RWPE2 (cell line): ENCODE measurements around the gene RFTN1.

Source experiments
- ATAC-seq: fragments of 200-7000 bp; cut with Tn5 transposase; 3 replicates; pipeline ENCODE4 v1.9.1; 2021; ENCODE audit warnings: low read depth
- DNase-seq: peaks from one replicate; pipeline ENCODE4 v3.0.0-alpha.2; 2020; ENCODE audit warnings: low spot score
- H3K27ac ChIP-seq: fragments of 450-650 bp; 2 replicates; pipeline ENCODE4 v1.5.1; 2017; ENCODE audit warnings: mild to moderate bottlenecking; ENCODE audit not compliant: poor library complexity, severe bottlenecking
- H3K27me3 ChIP-seq: fragments of 250-450 bp; sonication (Bioruptor Pico); 2 replicates; pipeline ENCODE4 v1.5.1; 2021; ENCODE audit warnings: mild to moderate bottlenecking, moderate library complexity; ENCODE audit not compliant: insufficient read depth, poor library complexity, severe bottlenecking
- H3K36me3 ChIP-seq: fragments of 250-450 bp; sonication (Bioruptor Pico); 2 replicates; pipeline ENCODE4 v1.5.1; 2020; ENCODE audit warnings: low read depth, mild to moderate bottlenecking, moderate library complexity
- H3K4me1 ChIP-seq: fragments of 250-450 bp; sonication (Bioruptor Pico); 2 replicates; pipeline ENCODE4 v1.5.1; 2021; ENCODE audit warnings: mild to moderate bottlenecking, moderate library complexity; ENCODE audit not compliant: insufficient read depth, poor library complexity, severe bottlenecking
- H3K4me3 ChIP-seq: fragments of 250-450 bp; sonication (Bioruptor Pico); 2 replicates; pipeline ENCODE4 v1.5.1; 2021; ENCODE audit warnings: mild to moderate bottlenecking, moderate library complexity; ENCODE audit not compliant: severe bottlenecking
- H3K9me3 ChIP-seq: fragments of 250-450 bp; sonication (Bioruptor Pico); 2 replicates; pipeline ENCODE4 v1.5.1; 2021; ENCODE audit warnings: mild to moderate bottlenecking, moderate library complexity; ENCODE audit not compliant: severe bottlenecking
- CTCF ChIP-seq: fragments of 450-650 bp; IDR thresholded peaks from one replicate; pipeline ENCODE4 v1.5.1; 2017; ENCODE audit warnings: mild to moderate bottlenecking, moderate library complexity; ENCODE audit not compliant: poor library complexity, severe bottlenecking

Gene RFTN1

DNA sequence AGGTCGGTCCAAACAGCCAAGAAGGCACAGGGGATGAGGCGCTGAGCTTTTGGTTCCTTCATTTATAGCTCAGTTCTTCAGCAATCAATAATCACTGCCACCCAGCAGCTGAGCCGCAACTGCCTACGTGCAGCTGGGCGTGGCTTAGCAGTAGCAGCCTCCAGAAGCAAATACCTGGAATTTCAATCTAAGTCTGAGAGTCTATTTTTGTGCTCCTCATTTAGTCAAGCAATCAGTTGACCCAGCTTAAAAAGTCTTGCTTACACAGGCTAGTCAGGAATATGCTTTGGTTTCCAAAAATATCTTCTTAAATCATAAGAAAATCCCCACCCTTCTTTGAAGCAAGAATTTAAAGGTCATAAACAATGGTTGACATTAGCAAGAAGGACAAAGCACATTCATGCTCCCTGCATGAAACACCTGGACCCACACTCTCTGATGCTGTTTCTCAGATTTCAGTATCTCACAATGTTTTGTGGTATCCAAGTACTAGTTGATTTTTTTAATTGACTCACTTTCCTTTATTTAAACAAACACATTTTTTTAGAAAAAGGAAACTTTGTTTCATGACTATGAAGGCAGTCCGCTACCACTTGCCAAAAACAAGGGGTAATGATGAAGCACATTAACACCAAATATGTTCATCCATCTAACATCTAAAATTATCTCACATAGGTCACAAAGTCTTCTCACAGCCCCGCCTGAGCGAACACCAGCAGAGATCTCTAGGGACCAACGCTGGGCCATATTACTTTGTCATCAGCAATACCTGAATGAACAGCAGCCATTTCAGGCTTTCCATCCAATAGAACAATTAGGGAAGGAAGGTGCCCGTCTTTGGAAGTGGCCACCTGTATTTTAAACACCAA lies 142.4 kb downstream of the RFTN1 start:
- no peak for ATAC-seq
- peaks cover 8% of the 10 kb centered on the region for H3K36me3 ChIP-seq

DNA sequence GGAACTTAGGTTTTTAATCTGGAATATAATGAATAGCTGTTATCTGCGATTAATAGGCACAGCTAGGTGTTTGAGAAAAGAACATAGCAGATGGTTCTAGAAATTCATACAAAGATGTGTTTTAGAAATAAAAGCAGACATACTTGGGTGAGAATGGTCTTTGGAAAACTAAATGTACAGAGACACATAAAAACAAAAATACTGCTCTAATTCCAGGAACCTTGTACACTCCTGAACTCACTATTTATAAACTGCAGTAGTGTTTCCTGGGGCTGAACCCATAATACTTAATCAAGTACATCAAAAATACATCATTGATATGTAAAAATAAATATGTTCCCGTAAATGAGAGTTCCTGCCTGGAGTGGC lies 143.0 kb downstream of the RFTN1 start:
- ATAC-seq (no peak), DNase-seq (no peak)
- no peaks in the 10 kb centered on the region for H3K27me3 ChIP-seq
- H3K4me3 ChIP-seq = no peak overlapping the region
- no peak overlapping the region for H3K27ac ChIP-seq
- H3K9me3 ChIP-seq = no peaks in the 10 kb centered on the region
- H3K4me1 ChIP-seq = peaks cover 10% of the 10 kb centered on the region
- peaks cover 8% of the 10 kb centered on the region for H3K36me3 ChIP-seq
- no peak for TF ChIP-seq CTCF

More for the DNA sequence above, 142.4 kb downstream of the RFTN1 start:
- no peaks in the 10 kb centered on the region for H3K9me3 ChIP-seq
- DNase-seq = no peak
- no peak for TF ChIP-seq CTCF
- no peak overlapping the region for H3K27ac ChIP-seq
- no peak overlapping the region for H3K4me3 ChIP-seq
- H3K4me1 ChIP-seq = peaks cover 10% of the 10 kb centered on the region
- no peaks in the 10 kb centered on the region for H3K27me3 ChIP-seq

DNA sequence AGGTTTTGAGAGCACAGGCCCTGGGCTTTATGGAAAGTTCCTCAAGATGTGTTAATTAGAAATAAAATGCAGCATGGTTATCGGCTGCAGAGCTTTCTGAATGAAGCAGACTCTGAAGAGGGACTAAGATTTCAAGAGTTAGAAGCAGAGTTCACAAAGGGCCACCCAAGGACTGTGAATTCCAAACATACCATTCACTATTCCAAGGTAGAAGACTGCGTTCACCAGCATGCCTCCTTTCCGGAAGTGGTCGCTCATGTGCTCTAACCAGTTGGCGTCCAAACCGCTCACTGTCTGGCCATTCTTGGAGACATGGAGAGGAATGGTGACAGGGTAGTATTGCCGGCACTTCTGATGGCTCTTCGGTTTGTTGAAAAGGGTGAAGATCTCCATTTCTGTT lies 143.6 kb downstream of the RFTN1 start:
- TF ChIP-seq CTCF = no peak
- no peak for ATAC-seq
- H3K27ac ChIP-seq = no peak overlapping the region
- H3K36me3 ChIP-seq = peaks cover 8% of the 10 kb centered on the region
- no peak overlapping the region for H3K4me3 ChIP-seq
- no peaks in the 10 kb centered on the region for H3K27me3 ChIP-seq
- H3K4me1 ChIP-seq = peaks cover 10% of the 10 kb centered on the region
- no peaks in the 10 kb centered on the region for H3K9me3 ChIP-seq
- no peak for DNase-seq

DNA sequence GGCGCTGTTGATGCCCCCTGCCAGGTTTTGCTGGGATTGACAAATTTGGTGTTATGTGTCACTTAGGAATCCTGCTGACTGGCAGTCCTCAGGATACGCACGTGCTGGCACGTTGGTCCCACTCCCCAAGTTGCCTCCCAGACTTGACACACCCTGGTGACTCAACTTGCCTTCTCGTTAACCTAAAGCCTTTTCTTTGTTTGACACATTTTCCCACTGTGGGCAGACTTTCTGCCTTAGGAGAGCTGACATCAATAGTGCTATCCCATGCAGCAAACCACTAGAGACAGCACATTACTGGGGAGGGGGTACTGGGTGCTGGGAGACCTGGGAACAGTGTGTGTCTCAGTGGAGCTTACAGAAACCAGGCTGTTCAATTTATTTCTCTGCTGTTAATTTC lies 144.2 kb downstream of the RFTN1 start:
- H3K9me3 ChIP-seq = no peaks in the 10 kb centered on the region
- peak; percentile 48; the same call in 1 of the 3 replicates for ATAC-seq
- peaks cover 10% of the 10 kb centered on the region for H3K4me1 ChIP-seq
- no peak overlapping the region for H3K27ac ChIP-seq
- TF ChIP-seq CTCF = no peak
- peaks cover 8% of the 10 kb centered on the region for H3K36me3 ChIP-seq
- no peak for DNase-seq
- H3K4me3 ChIP-seq = no peak overlapping the region
- no peaks in the 10 kb centered on the region for H3K27me3 ChIP-seq

GRCh38 chr3:16366581-16366980 lies 146.9 kb downstream of the RFTN1 start:
- H3K9me3 ChIP-seq = no peaks in the 10 kb centered on the region
- DNase-seq (no peak), ATAC-seq (no peak)
- peaks cover 10% of the 10 kb centered on the region for H3K4me1 ChIP-seq
- H3K27me3 ChIP-seq = no peaks in the 10 kb centered on the region
- H3K4me3 ChIP-seq = no peak overlapping the region
- H3K36me3 ChIP-seq = peaks cover 8% of the 10 kb centered on the region
- TF ChIP-seq CTCF = no peak
- H3K27ac ChIP-seq = no peak overlapping the region
